HG03575 (cell line): ENCODE data around the gene DGCR8.
"Not testable (repeated sequence)": the region's sequence is repeated elsewhere in the genome, so short reads cannot be mapped to it uniquely, and the experiment has no call there.

Source experiments
- ATAC-seq: cut with Tn5 transposase; IDR thresholded peaks from one replicate; pipeline ENCODE4 v1.9.1; 2021; ENCODE audit not compliant: unreplicated experiment, insufficient number of reproducible peaks, low FRiP score; ENCODE audit errors: extremely low read depth

DGCR8 gene

DNA sequence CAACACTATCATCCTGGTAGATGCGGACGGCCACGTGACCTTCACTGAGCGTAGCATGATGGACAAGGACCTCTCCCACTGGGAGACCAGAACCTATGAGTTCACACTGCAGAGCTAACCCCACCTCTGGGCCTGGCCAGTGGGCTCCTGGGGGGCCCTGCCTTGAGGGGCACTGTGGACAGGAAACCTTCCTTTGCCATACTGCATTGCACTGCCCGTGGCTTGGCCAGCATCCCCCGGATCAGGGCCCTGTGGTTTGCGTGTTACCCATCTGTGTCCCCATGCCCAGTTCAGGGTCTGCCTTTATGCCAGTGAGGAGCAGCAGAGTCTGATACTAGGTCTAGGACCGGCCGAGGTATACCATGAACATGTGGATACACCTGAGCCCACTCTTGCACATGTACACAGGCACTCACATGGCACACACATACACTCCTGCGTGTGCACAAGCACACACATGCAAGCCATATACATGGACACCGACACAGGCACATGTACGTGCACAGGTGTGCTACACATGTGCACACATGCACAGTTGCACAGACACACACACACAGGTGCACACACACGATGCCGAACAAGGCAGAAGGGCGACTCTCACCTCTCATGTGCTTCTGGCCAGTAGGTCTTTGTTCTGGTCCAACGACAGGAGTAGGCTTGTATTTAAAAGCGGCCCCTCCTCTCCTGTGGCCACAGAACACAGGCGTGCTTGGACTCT is 15.3 kb upstream of the DGCR8 start:
- ATAC-seq = no peak

DNA sequence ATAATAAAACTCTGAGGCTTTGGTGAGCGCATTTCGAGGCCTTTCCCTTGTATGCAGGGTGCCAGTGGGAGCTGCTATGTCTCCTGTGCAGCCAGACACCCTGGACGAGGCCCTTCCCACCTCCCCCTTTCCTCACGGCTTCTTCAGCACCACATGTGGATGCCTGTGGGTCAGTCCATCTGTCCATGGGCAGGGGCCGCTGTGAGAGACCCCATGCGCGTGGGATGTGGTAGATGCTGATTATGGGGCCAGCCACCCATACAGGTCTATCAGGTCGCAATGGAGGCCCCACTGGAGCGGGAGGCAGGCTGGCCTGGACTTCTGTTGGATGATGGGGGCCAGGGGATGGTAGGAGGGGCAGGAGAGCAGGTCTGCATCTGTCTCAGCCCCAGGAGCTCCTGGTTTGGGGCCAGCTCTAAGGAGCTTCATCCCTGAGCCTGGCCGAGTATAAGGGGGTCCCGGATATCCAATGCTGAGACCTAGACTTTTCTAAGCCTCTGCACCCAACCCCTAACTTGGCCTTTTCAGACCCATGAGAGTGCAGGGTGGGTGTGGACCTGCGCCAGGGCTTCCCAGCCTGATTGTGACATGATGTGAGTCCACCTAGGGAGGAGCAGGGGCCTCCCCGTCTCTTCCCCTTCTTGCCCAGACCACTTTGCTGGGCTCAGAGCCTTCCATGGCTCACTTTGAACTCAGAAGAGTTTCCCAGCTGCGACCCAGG is 14.0 kb upstream of the DGCR8 start:
- ATAC-seq = no peak

DNA sequence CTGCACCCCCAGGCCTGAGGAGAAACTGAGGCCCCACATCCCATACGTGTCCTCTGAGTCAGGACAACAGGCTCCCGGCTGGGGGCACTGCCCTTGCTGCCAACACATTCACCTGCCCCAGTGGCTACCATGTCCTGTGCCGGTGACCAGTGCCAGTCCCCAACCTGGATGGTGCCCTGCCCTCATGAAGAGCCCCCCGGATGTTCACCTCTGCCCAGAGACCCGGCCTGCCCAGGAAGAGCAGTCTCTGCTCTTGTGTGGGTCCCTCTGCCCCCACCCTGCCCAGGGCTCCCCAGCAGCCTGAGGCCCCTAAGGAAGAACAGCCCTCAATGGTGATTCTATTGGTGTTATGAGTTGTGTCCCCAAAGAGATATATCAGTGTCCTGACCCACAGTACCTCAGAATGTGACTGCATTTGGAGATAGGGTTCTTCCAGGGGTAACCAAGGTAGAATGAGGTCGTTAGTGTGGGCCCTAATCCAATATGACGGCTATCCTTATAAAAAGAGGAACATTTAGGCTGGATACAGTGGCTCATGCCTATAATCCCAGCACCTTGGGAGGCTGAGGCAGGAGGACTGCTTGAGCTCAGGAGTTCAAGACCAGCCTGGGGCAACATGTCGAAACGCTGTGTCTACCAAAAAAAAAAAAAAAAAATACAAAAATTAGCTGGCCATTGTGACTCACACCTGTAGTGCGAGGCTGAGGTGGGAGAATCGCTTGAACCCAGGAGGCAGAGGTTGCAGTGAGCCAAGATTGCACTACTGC is 13.2 kb upstream of the DGCR8 start:
- ATAC-seq = no peak

DNA sequence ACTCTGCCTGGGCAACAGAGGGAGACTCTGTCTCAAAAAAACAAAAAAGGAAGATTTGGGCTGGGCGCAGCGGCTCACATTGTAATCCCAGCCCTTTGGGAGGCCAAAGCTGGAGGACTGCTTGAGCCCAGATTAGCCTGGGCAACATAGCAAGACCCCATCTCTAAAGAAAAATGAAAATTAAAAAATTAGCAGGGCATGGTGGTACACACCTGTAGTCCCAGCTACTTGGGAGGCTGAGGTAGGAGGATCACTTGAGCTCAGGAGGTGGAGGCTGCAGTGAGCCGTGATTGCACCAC is 12.7 kb upstream of the DGCR8 start:
- ATAC-seq = not testable (repeated sequence)

DNA sequence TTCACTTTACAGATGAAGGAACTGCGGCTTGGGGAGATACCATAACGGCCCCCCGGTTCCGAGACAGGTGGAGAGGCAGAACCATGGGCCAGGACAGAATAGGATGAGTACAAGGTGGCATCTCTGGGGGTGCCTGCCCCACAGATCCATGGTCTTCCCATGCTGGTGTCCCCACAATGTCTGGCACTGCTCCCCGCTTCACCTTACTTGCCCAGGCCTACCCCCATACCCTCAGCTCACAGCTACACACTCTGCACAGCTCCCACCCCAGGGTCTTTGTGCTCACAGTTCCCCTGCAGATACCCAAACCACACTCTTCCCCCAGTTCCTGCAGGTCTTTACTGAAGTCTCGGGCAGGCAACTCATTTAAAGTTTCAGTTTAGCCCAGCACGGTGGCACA is 11.4 kb upstream of the DGCR8 start:
- ATAC-seq = no peak

DNA sequence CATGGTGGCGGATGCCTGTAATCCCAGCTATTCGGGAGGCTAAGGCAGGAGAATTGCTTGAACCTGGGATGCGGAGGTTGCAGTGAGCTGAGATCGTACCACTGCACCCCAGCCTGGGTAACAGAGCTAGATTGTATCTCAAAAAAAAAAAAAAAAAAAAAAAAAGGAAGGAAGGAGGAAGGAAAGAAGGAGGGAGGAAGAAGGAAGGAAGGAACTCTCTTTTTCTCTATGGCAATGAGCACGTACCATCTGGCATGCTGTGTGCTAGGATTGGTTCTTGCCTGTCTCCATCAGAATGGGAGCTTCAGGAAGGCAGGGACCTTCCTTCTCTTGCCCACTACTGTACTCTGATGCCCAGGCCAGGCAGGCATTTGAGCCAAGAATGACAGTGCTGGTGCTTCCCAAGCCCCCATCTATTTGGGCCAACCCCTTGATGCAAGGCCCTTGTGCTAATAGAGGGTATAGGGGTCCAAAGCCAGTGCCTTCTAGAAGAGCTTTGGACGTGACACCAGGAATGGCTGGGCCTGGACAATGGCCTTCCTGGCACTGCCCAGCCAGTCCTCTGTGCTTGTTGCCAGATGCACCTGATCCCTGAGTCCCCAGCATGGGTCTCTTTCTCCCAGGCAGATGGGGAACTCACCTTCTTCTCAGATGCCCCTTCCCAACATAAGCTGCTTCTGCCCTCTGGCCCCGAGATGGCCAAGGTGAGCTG is 10.6 kb upstream of the DGCR8 start:
- no peak for ATAC-seq

DNA sequence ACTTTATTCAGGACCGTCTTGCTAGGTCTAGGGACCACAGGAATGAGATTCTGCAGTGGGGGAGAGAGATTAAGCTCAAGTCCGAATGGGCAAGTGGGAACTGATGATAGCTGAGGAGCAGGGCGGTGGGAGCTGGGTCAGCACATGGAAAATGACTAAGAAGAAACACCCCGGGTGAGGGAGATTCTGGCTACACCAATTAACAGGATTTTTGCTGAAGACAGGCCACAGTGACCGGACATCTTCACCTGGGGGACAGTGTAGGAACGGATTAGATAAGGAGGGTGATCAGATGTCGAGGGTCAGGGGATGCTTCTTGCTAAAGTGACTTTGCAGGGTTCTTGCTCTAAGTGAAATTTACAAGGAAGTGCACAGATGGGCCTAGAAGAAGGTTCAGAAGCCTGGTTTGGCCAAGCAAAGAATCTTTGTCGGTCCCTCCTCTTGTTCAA is 8.5 kb upstream of the DGCR8 start:
- ATAC-seq = no peak

DNA sequence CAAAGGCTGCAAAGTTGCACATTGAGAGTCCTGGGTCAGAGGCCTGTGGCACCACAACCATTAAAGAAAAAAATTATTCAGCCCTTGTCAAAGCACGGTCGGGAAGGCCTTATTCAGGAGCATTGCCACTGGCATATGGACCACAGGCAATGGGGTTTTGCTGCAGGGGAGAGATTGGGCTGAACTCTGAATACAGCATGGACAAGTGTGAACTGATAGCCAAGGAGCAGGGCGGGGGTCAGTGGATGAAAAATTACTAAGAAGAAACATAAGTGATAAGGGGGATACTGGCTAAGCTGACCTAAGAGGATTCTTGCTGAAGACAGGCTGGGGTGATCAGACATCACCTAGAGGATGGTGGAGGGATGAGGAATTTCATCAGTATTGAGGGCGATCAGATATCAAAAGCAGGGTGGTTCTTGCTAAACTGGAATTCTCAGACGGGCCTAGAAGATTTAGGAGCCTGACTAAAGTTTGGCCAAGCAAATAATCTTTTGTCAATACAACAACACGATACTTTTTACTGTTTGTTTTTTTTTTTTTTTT is 3.3 kb upstream of the DGCR8 start:
- ATAC-seq = no peak

DNA sequence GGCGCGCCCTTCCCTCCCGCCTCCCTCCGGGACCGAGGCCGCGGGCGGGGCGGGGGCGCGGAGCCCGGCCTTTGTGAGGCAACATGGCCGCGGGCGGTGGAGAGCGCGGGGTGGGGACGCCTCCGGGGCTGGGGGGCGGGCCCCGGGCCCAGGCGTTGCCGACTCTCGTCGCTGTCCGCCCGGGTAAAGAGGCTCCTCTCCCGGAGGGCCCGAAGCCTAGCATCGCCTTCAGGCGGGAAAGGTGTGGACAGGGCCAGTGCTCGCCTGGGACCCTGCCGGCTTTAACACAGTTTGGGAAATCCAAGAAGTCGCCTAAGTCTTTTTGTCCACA is 369 bp downstream of the DGCR8 start:
- no peak for ATAC-seq

DNA sequence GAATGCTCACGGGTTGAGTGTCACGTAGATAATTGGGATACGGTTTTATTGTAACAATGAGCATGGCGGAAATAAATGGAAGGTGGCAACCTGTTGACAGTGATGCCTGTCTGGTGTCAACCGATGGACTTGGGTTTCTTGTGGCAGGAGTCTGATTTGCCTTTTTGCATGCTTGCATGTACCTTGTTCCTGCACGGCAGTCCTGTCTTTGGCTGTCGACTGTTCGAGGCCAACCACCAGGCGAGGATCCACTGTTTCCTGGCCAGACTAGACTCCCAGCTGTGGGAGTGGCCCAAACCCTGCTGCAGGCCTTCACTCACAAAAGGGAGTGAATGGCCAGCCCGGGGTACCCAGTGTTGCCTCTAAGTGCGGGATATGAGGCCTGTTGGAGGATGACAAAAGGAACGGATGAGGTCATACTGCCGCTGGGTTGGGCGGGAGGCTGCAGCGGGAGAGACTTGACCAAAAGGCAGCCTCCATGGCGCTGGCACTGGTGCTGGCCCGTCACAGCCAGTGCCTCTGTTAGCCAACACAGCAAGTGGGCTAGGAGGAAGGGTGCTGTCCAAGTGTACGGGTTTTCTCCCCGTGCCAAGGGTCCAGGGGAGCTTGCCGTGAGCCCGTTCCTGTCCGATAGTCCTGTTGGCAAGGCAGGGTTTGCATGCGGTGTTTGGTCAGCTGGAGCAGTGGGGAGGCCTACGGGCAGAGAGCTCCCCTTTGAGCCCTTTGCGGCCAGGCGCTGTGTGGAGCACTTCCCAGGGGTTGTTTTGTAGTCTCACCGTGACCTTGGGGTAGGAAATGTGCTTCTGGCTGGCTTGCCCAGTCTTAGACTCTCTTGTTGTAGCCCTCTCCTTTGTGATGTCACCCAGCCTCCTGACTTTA is 974 bp downstream of the DGCR8 start:
- no peak for ATAC-seq

DNA sequence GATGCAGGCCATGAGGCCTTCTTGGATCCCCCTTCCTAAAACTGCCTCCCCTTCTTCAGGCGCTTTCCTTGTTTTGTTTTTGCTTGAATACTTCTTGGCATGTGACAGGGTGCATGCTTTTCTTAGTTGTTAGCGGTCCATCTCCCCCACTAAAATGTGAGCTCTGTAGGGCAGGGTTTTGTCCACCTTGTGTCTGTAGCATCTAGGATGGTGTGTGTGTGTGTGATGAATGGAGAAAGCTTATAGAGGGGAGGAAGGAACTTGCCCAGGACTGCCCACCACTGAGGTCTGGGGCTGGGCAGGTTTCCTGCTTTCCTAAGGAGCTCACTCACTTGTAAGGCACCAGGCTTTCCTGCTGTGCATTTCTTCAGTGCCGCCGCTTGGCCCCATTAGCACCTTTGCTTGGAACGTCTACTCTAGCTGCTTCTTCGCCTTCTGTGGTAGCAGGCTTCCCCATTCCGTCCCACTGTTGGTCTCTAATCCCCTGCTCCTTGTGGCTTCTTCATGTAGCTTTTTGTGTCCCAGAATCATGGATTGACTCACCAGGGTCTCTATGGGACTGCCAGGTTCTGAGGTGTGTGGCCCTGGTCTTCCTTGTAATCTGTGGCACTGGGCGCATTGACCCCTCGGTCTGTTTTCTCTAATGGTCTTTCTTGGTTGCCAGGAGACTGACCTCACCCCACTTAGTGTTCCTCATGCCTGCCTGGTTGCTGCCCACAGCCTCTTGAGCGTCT is 3.3 kb downstream of the DGCR8 start:
- no peak for ATAC-seq

DNA sequence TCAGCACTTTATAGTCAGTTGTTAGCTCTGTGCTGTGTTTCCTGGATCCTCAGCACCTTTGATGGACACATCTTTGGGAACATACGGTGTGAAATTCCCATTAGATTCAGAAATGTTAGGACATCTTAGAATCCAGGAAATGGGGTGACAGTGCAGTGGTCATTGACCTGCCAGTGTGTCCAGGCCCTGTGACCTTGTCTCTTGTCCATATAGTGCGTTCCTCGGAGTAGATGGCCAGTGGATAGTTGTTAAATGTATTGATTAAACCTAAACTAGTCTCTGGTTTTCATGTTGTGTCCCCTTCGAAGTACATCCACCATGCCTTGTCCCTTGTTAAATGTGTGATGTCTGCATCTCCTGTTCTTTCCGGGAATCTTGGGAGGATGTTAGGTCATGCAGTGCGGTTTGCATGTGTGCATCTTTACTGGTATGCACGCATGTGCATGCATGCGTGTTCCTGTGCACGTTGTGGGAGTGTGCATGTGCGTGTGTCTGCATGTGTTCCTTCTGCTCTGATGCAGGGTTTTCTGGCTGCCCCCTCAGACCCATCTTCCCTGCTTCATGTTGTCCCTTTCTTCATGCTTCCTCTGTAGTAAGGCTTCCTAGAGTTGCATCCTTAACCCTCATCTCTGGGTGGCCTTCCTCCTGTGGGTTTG is 4.0 kb downstream of the DGCR8 start:
- no peak for ATAC-seq

DNA sequence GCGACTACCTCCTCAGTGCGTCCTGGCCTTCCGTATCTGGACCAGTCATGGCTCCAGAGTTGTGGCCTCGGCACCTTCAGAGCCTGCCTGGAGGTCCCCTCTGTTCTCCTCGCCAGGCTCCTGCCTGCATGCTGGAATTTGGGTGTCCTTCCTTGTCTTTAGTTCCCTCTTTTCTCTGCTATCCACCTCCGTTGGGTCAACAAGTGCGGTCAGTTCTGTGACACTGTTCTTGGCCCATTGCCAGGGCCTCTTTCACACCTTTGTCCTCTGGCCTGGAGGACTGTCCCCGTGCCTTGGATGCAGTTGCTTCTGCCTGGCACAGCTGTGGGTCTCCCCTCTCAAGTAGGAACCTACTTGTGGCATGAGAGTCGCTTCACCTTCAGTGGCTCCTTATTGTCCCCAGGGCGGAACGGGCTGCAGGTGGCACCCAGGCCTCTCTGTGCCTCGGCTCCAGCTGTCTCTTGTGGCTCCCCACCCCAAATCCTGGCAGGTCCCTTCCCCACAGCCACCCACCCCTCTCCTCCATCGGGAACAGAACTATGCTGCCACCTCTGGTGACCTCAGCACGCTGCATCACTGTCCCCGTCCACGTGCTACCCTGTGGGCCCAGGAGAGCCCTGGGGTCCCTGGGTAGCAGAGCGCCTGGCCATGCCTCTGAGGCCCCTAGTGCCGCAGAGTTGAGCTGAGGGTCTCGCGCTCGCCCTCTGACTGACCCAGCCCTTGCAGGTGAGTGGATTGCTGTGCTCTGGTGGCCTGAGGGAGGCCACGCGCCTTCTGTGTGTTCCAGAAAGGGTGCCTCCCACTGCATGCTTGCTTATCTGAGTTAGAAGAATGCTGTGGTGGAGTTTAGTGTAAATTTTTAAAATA is 4.7 kb downstream of the DGCR8 start:
- ATAC-seq = no peak

DNA sequence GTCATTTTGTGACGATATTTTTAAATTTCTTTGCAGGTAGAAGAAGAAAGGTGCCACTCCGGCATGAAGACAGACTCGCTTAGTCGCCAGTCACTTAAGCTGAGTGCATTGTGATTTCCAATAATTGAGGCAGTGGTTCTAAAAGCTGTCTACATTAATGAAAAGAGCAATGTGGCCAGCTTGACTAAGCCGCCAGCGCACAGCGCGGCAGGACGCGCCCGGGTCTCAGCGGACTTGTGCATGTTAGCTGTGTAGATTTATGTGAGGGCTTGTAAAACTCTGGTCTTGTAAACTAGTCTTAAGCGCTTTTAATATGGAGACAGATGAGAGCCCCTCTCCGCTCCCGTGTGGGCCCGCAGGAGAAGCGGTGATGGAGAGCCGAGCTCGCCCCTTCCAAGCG is 5.6 kb downstream of the DGCR8 start:
- no peak for ATAC-seq

DNA sequence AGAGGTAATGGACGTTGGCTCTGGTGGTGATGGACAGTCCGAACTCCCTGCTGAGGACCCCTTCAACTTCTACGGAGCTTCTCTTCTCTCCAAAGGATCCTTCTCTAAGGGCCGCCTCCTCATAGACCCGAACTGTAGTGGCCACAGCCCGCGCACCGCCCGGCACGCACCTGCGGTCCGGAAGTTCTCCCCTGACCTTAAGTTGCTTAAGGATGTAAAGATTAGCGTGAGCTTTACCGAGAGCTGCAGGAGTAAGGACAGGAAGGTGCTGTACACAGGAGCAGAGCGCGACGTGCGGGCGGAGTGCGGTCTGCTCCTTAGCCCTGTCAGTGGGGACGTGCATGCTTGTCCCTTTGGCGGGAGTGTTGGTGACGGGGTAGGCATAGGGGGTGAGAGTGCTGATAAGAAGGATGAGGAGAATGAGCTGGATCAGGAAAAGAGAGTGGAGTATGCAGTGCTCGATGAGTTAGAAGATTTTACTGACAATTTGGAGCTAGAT is 6.1 kb downstream of the DGCR8 start:
- ATAC-seq = no peak

DNA sequence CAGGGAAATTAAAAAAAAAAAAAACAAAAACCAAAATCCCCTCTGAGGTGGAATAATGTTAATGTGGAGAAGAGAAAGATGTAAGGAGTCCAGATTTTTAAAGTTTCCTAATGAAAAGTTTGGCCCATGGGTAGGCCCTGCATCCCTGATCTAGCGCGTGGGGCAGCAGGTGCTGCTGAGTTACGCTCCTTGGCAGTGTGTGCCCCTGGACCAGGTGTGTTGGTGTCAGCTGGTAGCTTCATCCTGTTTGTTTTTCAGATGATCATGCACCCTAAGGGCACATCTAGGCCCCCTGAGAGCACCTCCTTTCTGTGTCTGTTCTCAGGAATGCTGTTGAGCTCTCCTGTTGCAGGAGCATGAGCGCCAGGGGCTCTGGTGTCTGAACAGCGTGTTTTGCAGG is 6.7 kb downstream of the DGCR8 start:
- ATAC-seq = no peak
